NCI-H146 (cell line): Measurements from ENCODE around the gene CPM.

Experiments
- DNase-seq: peaks from one replicate; lab custom pipeline; 2025; lab: John Stamatoyannopoulos, UW

CPM gene

GRCh38 chr12:68878283-68878682, 54.7 kb downstream of the CPM start:
- no peak for DNase-seq

GRCh38 chr12:68877583-68877982, 55.4 kb downstream of the CPM start:
- no peak for DNase-seq

- DNase-seq: no peak
These were observed 56.5 kb downstream of the CPM start for GRCh38 chr12:68876461-68876860.

GRCh38 chr12:68873316-68873715, 59.7 kb downstream of the CPM start:
- DNase-seq: no peak

DNA sequence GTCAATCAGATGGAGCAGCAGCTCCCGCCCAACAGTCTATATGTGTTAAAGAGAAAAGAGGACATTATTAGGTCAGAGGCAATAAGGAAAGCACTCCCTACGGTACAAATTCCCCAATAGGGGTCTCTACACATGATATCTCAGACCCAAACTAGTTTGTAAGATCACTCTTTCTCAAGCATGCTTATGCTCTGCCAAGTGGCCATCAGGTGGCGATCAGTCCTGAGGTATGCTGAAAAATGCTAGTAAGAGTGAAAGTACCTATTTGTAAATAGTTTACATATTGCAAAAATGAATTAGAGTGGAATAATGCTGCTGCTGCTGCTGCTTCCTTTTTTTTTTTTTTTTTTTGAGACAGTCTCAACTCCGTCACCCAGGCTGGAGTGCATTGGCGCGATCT, 61.0 kb downstream of the CPM start:
- DNase-seq: no peak

DNA sequence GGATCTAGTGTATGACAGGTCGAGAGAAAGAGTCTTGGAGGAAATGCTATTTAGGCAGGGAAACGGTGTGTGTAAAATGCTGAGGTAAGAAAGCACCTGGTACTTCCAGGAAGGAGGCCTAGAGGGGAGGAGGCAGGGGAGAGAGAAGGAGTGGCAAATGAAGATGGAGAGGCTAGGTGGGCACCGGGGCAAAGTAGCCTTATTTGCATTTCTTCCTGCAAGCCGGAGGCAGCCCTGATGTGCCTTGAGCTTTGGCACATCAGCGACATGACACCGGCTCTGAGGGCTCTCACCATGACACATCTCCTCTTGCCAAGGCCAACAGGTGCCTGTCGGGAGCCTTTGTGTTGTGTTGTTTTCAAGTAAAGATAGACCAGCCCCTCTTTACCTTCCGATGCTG, 61.6 kb downstream of the CPM start:
- DNase-seq: no peak

DNA sequence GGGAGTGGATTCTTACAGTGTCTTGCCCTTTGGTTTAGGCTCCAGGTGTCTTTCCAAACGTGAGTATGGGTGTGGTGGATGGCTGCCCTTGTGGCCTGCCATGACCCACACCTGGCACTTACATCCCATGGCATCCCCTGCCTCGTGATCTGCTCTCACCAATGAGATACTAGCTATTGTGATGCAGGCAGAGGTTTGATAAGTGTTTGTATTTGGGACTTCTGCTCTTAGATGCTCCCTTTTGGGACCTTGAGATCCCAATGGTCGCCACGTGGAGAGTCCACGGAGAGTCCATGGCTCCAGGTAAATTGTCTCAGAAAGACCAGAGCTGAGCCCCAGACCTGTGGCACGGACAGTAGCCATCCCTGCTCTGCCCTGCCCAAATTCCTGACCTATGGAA, 62.5 kb downstream of the CPM start:
- DNase-seq: no peak

DNA sequence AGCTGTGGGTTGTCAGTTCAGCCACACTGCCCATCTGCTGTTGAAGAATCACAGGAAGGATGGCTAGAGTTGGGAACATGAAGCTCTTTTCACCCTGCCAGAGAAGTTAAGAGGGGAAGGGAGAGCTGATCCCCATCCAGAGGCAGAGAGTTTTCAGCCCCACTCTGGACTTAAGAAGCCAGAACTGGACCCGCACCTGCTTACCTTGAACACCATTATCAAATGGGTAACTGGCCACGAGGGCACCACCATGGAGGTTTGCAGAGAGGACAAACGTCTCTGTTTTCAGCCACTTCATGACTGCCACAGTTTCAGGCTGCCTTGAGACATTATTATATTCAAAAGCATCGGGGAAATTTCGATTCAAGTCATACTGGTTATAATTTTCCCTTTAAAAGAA, 63.0 kb downstream of the CPM start:
- DNase-seq: no peak

GRCh38 chr12:68868043-68868790, 64.8 kb downstream of the CPM start:
- DNase-seq: no peak

GRCh38 chr12:68867606-68868005, 65.4 kb downstream of the CPM start:
- peak; percentile 3 for DNase-seq

DNA sequence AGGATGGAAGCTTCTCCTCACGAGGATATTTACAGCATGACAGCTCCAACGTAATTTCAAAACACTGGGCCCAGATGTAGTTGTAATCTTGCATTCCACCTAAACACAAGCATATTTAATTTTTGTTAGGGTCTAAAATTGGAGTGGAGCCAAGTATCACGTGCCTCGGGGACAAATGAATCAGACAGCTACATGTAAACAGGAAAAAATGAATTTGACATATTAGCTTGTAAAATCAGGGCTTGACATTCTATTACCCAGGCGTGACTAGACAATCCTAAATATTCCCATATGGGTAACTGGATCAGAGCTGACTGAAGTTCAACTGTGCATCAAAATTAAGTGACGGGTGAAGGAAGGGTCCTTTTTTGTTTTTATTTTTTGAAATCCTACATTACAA, 66.0 kb downstream of the CPM start:
- DNase-seq: no peak

- no peak for DNase-seq
These were observed 67.4 kb downstream of the CPM start for GRCh38 chr12:68865399-68866164.

GRCh38 chr12:68864604-68865003, 68.4 kb downstream of the CPM start:
- no peak for DNase-seq

DNA sequence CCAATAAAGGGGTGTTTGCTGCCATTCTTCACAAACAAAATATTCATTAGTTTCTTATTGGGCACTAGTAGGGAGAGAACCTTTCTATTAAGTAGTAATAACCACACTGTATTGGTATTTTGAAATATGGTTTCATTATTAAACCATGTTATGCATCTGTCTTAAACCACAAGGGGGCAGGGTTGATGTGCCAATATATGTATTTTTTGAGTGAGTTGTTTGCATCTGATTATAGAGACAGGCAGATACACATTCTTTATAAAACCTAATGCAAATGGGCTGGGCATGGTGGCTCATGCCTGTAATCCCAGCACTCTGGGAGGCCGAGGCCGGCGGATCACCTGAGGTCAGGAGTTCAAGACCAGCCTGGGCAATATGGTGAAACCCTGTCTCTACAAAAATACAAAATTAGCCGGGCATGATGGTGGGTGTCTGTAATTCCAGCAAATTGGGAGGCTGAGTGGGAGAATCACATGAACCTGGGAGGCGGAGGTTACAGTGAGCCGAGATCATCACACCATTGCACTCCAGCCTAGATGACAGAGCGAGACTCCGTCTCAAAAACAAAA, 69.0 kb downstream of the CPM start:
- peak; percentile 6 for DNase-seq

DNA sequence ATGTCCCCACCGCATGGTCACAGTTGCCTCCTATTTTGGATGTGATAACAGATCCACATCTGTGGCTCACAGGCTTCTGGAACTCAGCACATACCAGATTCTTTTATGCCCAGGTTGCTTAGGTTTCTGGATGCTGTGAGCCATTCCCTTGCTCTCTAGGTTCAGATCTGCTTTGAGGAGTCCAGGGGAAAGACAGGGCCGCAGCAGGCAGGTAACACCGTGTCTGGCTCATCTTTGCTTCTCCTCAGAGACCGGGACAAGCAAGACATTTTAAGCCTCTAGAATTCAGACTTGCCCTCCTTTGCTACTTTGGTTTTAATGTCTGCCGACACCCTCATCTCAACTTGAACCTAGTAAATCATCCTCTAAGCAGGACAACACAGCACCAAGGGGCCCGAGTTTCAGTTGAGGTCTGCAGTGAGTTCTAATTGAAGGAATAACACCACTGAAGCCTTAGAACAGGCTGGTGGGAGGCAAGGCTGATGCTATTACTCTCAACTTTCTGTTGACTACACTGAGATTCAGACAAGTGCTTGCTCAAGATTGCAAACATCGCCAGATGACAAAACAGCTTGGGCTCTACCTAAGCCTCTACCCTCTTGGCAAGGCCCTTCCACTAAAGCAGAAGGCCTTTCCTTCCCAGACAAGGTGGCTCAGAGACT, 69.7 kb downstream of the CPM start:
- DNase-seq: no peak

DNA sequence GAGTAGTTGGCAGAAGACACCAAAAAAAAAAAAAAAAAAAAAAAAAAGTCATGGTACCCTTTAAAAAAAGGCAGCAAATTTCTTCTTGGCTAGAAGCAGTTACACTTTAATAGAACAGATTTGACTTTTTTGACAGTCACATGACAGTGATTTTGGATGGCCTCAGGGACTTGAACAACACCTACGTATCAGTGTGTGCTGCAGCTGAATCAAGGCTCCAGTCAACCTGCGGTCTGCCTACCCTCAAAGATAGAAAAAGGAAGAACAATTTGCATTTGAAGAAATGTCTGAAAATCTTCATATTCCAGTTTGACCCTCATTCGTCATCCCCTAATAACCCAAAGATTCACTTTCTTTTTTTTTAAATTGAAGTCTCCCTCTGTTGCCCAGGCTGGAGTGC, 71.1 kb downstream of the CPM start:
- no peak for DNase-seq

DNA sequence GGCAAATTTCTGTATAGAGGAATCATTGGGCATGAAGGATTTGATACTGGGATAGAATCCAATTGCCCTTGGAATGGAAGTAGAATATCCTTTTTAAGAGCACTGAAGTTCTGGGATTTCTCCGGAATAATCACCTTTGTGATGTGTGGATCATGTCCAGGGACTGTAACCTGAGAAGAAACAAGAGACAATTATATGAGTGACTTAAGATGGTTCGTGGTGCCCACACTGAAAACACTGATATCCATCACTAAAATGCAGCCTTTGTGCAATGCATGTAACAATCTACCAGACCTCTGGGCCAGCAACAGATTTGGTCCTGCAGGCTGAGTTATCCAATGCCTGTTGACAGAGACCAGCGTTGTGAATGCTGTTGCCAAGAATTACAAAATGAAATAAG, 76.5 kb downstream of the CPM start:
- DNase-seq: no peak

GRCh38 chr12:68855771-68856170, 77.2 kb downstream of the CPM start:
- DNase-seq: no peak

GRCh38 chr12:68855111-68855510, 77.9 kb downstream of the CPM start:
- no peak for DNase-seq

GRCh38 chr12:68854554-68854953, 78.4 kb downstream of the CPM start:
- DNase-seq: no peak

DNA sequence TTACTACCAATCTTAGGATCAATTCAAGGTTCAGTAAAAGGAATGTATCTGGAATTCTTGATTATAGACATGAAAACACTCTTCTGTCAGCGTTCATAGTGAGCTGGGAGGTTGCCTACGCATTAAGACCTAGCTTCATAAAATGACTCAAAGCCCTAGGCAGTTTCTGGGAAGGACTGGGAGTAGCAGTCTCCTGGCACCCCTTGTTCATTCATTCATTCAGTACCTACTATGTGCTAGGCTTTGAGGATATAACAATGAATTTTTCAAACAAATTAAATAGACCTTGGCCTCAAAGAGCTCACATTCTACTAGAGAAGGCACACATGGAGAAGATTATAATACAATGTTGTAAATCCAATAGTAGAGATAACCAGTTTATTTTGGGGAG, 78.9 kb downstream of the CPM start:
- no peak for DNase-seq

DNA sequence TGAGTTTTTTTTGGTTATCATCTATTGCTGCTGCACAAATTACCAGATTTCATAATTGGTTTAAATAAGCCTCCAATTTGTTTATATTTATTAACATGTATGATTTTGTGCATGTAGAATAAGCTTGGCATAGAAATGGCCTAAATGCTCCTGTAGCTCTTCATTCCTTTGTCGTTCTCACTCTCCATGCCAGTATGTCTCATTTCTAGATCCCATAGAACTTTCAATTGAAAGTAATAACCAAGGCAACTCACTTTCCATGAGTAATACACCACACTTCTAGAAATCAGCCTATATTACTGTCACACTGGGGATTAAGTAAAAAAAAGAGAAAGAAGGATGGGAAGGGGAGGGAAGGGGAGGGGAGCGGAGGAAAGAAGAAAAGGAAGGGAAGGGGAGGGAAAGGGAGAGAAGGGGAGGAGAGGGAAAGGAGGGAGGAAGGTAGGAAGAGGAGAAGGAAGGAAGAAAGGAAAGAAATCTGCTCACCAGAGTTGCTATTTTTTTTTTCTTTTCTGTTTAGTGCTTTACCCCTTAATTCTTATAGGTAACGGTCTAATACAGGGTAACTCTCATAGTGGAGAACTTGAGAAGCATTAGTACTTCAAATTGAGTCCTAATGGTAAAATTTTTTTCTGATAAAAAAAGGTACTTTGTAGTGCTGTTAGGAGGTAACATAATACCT, 79.4 kb downstream of the CPM start:
- DNase-seq: no peak
